Measurements from ENCODE around the gene TPRA1.

- TF ChIP-seq CTCF (IDR thresholded peaks at IDR 0.05): no peak
- TF ChIP-seq POLR2A (IDR thresholded peaks at IDR 0.05): no peak
These were observed 56.4 kb downstream of the TPRA1 start for GRCh38 chr3:127534161-127534451.

Data from thyroid gland (tissue), 4 donors.